ENCODE results near the gene ARVCF.

ARVCF gene

DNA sequence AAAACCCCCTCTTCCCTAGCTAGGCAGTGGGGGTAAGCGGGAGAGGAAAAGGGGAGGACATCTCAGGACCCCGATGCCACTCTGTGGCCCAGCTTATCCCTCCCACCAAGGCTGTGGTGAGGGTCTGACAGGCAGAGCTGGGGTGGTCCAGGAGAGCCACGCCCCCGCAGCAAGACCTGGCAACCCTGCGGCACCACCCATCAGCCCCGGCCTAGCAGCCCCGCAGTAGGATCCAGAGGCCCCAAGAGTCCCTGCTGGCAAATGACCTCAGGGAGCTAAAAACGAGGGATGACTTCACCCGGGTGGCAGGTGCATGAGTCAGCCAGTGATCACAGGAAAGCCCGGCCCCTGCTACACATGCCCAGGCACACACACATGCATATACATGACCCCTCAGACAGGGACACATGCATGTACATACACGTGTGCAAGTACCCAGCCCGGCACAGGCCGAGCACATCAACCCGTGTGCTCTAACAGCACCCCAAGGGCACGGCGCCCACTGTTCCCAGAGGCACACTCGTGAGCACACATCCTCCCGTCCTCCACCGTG, 32.3 kb downstream of the ARVCF start:
- no peak for DNase-seq

DNA sequence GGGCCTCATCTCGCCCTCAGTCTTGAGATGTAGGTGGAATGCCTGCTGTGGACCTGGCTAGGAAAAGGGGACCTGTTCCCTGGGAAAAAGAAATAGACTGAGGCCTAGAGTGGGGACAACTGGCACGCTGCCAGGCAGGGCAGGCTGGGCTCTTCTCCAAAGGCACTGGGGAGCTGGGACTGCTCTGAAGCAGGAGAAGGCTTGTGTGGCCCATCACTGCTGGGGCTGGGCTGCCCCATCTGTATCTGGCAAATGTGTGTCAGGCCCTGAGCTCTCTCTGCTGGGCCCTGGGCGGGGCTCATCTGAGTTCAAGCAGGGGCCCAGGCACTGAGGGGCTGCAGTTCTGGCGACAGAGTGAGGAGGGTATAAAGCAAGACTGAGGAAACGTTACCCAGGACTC, 32.9 kb downstream of the ARVCF start:
- no peak for DNase-seq

DNA sequence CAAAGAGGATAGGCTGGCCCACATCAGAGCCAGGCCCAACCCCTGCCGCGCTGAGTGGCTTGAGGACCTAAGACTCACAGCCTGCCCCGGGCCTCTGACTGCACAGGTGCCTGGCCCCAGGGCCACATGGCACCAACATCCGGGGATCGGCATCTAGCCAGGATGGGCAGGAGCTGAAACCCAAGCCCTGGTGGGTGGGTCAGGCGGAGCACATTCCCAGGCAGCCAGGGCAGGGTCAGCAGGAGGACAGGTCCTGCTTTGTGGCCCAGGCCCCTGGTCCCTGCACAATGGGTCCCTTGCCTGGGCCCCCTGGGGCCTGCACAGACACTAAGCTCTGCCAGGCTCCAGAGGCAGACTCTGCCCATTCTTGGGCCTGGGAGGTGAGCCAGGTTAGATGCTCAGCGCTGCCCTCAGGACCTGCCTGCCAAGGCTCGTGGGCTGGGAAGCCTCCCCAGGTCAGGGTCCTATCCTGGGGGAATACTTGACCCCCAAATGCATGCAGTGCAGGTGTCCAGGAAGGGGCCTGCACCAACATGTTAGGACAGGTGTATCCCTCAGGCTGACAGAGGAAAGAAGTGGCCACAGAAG, 33.5 kb downstream of the ARVCF start:
- DNase-seq = no peak

DNA sequence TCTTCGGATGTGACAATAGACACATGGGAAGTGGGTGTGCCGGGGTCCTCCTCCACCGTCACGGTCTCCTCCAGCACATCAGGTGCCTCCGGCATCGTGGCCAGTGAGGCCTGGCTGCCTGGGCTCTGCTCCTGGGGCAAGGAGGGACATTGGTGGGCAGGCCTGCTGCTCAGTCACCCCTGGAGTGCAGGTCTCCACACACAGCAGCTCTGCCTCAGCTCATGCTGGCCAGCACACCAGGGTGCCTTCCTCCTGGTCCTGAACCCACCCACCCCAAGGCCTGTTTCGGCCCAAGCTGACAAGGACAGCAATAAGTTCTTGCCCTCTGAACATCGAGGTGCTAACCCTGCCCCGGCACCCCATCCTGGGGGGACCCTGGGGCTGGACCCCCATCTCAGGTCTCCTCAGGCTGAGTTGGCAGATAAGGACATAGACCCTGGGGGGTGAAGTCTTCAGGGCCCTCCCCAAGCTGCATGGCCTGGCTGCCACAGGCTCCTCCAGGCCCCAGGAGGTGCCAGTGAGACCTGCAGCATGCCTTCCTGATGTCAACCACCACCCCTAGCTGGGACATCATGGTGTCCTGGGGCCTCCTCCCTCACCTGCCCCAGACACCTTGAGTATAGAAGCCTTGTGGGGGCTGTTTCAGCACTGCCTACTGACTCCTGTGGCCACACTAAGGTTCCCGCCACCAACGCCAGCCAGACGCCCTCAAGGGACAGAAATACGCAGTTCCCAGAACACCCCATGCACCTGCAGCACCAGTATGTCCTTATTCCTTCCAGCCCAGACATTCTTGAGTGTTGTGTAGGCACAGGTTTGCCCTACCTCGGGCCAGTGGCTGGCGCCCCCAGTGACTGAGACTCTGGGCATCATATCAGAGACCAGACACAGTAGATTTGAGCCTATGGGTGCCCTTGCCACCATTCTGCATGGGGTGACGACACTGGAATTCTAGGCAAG, 34.4 kb downstream of the ARVCF start:
- DNase-seq = no peak

DNA sequence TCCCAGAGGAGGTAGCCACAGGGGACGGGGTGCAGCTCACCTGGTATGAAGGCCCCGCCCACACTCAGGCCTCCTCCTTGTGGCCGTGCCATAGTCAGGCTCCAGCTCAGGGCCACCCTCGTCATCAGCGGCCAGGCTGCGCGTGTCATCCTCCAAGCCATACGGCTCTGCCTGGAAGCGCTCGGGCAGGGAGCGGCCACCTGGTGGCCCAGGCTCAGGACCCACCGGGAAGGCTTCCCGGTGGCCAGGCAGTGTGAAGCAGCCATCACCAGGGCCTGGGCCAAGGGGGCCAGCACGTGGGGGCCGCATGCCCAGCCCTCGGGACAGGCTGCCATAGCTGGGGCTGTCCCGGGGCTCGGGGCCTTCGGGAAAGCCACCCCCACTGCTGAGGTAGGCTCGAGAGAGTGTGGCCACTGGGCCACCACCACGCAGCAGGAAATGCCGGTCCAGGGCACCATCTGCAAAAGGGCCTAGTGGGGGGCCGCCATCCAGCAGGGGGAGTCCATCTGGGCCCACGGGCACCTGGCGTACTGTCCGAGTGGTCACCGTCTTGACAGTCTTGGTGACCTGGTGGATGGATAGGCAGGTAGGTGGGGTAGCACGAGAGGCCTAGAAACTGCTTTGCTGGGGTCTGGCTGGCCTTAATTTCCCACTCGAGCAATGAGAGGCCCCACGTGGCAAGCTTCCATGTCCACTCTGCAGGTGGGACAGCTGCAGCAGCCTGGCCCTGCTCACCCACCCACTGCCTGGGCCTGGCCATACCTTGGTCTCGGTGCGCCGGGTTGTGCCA, 35.3 kb downstream of the ARVCF start:
- DNase-seq = no peak

DNA sequence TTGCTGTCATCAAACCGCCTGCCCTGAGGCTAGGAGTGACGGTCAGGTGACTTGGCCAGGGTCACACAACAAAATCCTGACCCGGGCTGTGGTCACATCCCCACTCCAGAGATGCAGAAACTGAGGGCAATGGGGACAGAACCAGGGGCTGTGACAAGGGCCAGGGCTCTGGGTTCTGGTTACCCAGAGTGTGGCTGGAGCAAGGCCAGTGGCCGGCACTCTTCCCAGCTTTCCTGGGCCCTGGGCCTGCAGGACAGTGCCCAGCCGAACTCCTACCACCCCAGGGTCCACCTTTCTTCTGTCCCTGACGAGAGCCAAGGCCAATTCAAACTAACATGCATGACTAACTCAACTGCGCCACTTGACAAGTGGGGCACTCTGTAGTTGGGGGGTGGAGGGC, 35.9 kb downstream of the ARVCF start:
- DNase-seq = no peak

DNA sequence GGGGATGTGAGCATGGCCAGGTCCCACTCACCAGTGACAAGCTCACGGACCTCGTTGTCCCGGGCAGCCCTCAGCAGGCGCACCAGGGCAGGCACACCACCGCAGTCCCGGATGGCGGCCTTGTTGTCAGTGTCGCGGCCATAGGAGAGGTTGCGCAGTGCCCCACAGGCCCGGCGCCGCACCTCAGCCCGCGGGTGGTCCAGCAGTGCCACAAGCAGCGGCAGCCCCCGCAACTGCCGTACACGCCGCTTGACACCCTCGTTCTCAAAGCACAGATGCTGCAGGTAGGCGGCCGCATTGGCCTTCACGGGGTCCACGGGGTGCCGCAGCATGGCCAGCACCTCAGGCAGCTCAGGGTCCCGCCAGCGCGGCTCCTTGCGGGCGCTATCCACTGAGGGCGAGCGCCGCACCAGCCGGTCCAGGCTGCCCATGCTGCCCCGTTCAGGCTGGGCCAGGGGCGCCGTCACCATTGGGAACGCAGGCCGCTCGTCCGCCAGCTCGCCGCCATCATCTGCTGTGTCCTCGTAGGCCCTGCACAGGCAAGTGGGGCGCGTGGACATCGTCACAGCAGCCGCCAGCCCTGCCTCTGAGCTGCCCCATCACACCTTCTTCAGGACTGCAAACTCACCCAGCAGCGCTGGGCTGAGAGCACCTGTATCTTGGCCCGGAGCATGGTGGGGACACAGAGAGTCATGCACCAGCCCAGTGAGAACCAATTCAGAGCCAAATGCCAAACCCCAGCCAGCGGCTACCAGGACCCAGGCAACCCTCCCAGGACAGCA, 36.7 kb downstream of the ARVCF start:
- DNase-seq = no peak

DNA sequence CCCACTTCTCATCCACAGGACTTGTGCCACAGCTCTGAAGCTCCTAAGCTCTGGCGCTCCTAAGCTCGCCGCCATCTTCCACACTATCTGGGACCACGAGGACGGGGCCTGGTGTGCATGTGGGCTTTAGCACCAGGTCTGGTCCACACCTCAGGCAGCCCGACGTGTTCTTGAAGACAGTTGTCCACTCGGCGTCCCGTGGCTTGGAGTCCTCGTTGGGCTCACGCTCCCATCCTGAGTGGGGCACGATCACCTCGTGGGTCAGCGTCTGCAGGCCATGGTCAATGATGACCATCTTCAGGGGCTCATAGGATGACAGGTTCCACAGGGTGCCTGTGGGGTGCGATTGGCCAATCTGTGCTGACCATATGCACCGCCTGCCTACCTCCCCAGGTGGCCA, 37.9 kb downstream of the ARVCF start:
- no peak for DNase-seq

DNA sequence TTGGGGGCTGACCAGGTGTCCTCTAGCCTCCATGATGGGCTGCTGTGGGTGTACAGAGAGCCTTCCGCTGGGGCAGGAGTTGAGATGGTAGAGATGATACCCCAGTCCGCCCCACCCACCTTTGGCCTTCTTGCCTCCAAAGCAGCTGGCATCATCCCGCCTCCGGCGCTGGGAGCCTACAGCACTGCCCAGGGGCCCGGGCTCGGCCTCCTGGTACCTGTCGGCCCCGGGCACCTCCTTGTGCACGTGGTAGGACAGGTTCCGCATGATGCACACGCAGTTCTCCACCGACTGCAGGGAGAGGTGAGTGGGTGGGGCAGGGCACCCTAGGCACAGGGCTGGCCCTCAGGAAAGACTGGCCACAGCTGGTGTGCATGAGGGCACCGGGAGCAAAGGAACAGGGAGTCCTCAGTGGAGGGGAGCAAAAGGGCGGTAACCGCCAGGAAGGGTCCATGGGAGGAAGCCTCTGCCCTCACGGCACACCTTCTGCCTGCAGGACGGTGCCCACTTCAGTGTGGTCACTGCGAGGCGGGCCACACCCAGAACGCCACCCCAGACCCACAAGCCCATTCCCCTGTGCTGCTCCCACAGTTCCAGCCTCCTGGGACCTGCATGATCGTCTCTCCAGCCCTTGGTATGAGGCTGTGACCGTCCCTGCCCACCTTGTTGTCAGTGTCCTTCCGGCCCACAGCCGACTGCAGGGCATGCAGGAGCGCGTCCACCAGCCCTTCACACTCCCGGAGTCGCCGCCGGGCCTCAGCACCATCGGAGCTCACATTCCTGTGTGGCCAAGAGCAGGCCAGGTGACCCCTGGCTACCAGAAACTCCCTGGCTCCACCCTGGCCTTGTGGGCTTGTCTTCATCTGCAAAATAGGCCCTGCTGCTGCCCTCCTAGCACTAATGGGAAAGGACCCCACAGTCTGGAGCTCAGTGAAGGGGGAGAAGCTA, 39.1 kb downstream of the ARVCF start:
- no peak for DNase-seq

DNA sequence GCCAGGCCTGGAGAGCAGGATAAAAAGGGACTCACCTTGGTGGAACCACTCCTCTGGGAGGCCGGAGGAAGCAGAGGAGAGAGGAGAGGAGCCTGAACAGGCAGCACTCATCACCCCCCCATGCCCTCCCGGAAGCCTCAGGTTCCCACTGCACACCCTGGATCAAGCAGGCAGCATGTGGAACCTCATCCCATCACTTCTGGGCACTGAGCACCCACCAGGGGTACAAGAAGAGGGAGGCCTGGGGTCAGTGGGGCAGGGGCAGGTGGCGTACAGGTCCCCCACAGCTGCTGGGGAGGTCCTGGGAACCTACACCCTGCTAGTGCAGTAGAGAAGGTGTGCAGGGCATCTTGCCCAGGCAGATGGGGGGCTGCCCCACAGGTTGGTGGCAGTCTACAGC, 40.0 kb downstream of the ARVCF start:
- DNase-seq = no peak

DNA sequence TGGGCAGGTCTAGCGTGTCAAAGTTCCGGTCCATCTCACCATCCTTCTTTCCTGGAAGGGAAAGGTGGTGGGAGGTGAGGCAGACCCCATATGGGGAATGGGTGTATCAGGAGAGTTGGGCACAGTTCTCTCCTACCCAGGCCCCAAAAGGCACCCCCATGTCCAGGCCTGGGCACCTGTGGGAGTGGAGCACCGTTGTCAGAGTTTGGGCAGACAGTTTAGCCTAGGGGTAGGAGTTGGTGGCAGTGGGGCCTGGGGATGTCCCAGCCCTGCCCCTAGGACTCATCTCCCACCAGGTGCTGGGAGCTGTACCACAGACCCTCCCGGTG, 41.0 kb downstream of the ARVCF start:
- DNase-seq = no peak

DNA sequence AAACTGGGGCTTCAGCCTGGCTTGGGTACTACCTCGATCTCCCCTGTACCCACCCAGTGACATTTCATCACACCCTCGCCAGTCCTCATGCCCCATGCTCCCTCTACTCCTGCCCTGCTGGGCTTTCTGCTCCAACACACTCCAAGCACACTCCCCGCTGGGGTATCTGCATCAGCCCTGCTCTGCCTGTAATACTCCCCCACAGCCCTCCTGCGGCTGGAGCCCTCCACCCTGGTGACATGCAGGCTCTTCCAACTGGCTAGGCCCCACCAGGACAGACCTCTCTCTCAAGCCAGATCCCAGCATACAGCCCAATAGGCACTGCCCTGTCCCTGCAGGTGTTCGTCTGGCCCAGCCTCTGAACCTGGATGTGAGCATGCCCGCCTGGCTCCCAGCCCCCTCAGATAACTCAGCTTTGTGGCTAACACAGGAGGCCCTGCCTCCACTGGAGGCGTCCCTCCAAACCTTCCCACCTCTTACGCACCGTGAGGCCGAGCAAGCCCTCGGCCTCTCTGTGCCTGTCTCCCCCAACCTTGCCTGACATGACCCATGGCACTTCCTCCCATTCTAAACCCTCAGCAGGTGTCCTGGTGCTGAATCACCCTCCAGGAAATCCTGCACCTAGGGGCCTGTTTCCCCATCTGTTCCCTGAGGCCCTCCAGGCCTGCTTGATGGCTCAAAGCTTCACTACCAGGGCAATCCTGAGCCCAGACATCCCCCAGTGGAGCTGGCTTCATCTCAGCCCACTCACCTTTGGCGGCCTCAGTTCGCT, 41.5 kb downstream of the ARVCF start:
- no peak for DNase-seq

DNA sequence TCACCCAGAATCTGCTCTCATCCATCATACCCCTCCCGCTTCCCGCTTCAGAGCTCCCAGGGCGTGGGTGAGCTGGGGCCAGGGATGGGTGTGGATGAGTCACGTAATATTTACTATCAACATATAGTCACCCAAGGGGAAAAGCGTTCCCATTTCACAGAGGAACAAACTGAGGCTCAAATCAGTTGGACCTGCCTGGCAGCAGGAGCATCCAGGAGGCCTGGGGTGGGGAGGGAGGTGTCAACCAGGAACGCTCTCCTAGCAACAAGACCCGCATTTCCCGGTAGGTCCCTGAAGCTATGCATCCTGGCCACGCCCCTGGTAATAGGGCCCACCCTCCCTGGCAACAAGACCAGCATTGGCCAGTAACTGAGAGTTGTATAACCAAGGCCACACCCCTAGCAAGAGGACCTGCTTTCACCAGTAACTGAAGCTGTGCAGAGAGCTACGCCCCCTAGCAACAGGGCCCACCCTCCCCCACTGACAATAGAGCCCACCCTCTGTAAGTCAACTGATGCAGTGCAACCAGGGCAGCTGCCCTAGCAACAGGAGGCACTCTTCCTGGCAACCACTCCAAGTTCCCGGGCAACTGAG, 42.3 kb downstream of the ARVCF start:
- DNase-seq = peak; percentile 27 to 46

DNA sequence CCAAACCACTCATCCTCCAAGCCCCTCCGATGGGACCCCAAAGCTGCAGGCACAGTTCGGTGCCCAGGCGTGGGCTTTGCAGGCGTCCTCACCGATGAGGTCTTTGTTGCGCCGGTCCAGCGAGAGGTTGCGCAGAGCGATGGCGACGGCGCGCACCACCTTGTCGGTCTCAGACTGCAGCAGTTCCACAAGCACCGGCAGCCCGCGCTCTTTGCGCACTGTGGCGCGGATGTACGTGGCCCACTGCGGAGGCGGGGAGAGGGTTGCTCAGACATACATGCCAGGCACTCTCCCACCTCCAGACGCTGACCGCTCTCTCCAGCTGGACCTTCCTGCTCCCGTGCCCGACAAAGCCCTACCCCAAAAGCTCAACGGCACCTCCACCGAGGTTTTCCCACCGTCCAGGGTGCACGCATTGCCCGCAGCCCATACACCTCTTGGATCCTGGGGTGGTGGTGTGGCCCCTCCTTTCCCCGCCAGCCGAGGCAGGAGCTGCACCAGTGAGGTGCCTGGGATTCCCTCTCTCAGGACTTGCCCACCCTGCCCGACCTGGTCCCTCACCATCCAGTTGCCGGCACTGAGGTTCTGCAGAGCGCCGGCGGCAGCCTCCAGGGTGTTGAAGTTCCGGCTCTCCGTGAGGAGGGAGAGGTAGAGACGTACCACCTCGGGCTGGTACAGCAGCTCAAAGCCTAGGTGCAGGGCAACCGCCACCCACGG, 42.9 kb downstream of the ARVCF start:
- DNase-seq = no peak

DNA sequence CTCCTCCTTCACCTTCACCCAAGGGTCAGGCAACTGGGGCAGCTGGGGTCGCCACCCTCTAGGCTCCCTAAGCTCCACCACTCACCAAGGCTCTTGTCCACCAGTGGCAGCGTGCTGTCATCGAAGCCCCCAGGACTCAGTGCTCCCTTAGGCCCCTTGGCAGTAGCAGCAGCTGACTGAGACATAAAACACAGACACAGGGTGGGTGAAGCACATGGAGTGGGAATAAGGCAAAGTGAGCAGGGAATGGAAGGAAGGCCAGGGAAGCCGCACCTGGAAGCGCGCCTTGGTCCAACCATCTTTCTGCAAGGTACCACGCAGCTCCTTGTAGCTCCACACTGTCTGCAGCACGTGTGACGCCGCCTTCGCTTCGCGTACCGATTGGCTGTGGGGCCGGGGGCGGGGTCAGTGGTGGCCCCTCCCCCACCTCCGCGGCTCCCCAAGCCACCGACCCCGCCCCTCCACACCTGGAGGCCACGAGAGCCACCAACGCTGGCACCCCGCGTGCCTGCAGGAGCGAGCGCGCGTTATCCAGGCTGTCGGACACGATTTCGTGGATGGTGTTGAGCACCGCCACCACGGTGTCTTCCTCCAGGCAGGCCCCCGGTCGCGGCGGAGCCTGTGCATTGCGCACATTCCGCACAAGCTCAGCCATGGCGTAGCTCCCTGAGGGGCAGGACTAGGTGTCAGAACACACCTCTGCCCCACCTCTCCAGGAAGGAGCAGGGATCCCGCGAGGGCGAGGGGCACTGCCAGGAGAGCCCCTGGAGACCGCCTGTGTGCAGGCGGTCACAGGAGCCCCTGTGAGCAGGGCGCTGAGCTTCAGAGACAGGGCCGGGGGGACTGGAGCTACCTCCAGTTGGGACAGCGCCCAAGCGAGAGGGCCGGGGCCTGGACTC, 43.7 kb downstream of the ARVCF start:
- DNase-seq = no peak

DNA sequence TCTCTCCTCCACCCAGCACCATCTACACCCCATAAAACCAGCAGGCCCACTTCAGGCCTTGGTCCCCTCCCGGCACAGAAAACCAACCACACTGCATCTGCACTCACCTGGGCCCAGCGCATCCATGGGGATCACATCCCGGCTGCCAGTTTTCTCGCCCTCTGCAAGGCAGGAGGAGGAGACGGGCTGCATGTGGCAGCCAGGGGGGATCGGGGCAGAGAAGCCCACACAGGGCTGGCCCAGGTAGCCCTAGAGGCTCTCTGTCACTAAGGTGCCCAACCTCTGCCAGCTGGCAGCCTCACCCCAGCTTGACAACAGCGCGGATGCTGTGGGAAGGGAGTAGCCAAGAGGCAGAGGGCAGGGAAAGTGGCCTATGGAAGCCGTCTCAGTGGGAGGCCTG, 44.4 kb downstream of the ARVCF start:
- DNase-seq = no peak

DNA sequence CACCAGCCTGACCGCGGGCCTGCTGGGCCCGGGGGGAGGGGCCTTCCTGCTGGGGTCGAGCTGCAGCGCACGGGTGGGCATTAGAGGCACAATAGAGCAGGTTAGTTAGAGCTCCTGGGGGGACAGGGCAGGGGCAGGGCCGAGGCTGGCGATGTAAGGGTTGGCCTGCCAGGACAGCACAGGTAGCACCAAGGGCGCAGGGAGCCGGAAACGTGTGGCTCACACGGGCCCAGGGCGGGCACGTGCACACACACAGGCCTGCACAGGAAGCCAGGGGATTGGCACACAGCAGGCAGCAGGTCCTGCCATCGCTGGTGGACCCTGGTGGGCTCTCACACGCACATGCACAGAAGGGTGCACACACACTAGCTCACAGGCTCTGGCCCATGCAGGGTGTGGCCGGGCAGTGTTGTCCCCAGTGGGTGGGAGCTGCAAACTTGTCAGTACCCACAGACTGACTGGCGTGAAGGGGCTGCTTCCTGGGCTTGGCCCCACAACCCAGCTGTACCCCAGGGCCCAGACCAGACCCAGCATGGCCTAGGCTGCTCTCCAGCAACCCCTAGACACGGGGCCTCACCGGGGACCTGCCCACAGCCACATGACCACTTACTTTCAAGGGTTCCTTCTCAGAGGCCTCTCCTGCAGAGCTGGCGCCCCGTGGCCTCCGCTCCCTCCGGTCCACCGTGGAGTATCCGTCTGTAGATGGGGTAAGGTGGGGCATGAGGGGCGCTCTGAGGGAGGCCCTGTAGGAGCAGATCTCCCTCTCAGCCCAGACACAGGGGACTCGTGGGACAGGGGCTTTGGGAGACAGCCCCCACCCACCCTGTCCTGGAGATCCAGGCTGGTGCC, 45.1 kb downstream of the ARVCF start:
- no peak for DNase-seq

Data from CD4-positive, alpha-beta T cell treated with Interleukin-1 beta for 1 hour (primary cell).